Measurements from ENCODE around the gene NTNG1. TPM values are rescaled to one million over a fixed set of nuclear protein-coding genes. Genes with fewer than 3 reads are reported as not detected.

The NTNG1 gene
- total RNA-seq, 1 donor from 2014 or later: 8.1 TPM

- H3K4me3 ChIP-seq (ENCODE audit: insufficient read depth, low read depth, low read length): no peak overlapping the region
- FAIRE-seq (no peak), DNase-seq (ENCODE audit: low read depth) (no peak)
- no peaks in the 10 kb centered on the region for H3K79me2 ChIP-seq (ENCODE audit: insufficient read depth, low read length)
- H3K4me2 ChIP-seq (ENCODE audit: low read length): no peak overlapping the region
- no peak overlapping the region for H2AFZ ChIP-seq (ENCODE audit: low read depth, low read length)
- Mint-ChIP-seq H3K27ac (ENCODE audit: unreplicated experiment) (no peak overlapping the region), H3K4me3 (ENCODE audit: unreplicated experiment) (no peak overlapping the region), H3K4me1 (ENCODE audit: low read depth, unreplicated experiment) (no peaks in the 10 kb centered on the region), H3K27me3 (ENCODE audit: low read depth, unreplicated experiment) (no peaks in the 10 kb centered on the region), H3K36me3 (ENCODE audit: low read depth, unreplicated experiment) (no peaks in the 10 kb centered on the region), H3K9me3 (ENCODE audit: unreplicated experiment) (no peaks in the 10 kb centered on the region)
- no peaks in the 10 kb centered on the region for H3K4me1 ChIP-seq (ENCODE audit: insufficient read depth, low read length)
- H3K27me3 ChIP-seq (ENCODE audit: insufficient read depth, low read length): no peaks in the 10 kb centered on the region
- TF ChIP-seq EZH2 (IDR thresholded peaks at IDR 0.05; ENCODE audit: insufficient read depth, low read length): no peak
- TF ChIP-seq CTCF (IDR thresholded peaks at IDR 0.05; ENCODE audit: insufficient read depth, low read depth, low read length): no peak
- no peak overlapping the region for H3K9ac ChIP-seq (ENCODE audit: low read length)
- H4K20me1 ChIP-seq (ENCODE audit: insufficient read depth, low read length): no peaks in the 10 kb centered on the region
- H3K36me3 ChIP-seq (ENCODE audit: insufficient read depth, low read length): no peaks in the 10 kb centered on the region
- no peaks in the 10 kb centered on the region for H3K9me3 ChIP-seq (ENCODE audit: insufficient read depth, low read depth, low read length)
- H3K27ac ChIP-seq (ENCODE audit: low read depth, low read length): no peak overlapping the region
Measured at GRCh38 chr1:107487506-107487905, 346.7 kb downstream of the NTNG1 start.

DNA sequence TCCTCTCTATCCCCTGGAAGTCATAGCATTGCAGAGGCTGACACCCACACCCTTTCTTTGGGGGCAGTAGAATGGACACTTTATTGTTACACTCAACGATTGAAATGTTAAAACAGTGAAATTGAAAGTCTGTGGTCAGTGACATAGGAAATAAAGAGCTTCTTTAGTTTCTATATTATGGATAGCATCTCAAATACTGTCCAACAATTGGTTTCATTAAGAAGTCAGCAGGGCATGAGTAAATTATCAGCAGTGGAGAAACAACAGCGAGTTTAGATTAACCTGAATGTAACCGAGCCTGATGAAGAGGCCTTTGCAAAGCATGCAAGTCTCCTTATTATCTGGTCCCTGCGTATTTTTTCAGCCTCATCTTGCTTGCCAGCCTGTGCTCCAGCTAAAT lies 350.7 kb downstream of the NTNG1 start:
- H3K4me1 ChIP-seq (ENCODE audit: insufficient read depth, low read length): no peaks in the 10 kb centered on the region
- no peak for FAIRE-seq
- no peaks in the 10 kb centered on the region for H3K36me3 ChIP-seq (ENCODE audit: insufficient read depth, low read length)
- H2AFZ ChIP-seq (ENCODE audit: low read depth, low read length): no peak overlapping the region
- no peak overlapping the region for H3K27ac ChIP-seq (ENCODE audit: low read depth, low read length)
- H3K9me3 ChIP-seq (ENCODE audit: insufficient read depth, low read depth, low read length): no peaks in the 10 kb centered on the region
- no peak overlapping the region for H3K4me3 ChIP-seq (ENCODE audit: insufficient read depth, low read depth, low read length)
- H3K4me2 ChIP-seq (ENCODE audit: low read length): no peak overlapping the region
- Mint-ChIP-seq H3K4me1 (ENCODE audit: low read depth, unreplicated experiment) (no peaks in the 10 kb centered on the region), H3K9me3 (ENCODE audit: unreplicated experiment) (no peaks in the 10 kb centered on the region), H3K27me3 (ENCODE audit: low read depth, unreplicated experiment) (peaks cover 6% of the 10 kb centered on the region), H3K4me3 (ENCODE audit: unreplicated experiment) (no peak overlapping the region), H3K36me3 (ENCODE audit: low read depth, unreplicated experiment) (no peaks in the 10 kb centered on the region), H3K27ac (ENCODE audit: unreplicated experiment) (no peak overlapping the region)
- H3K79me2 ChIP-seq (ENCODE audit: insufficient read depth, low read length): no peaks in the 10 kb centered on the region
- no peaks in the 10 kb centered on the region for H4K20me1 ChIP-seq (ENCODE audit: insufficient read depth, low read length)
- no peak overlapping the region for H3K9ac ChIP-seq (ENCODE audit: low read length)
- no peak for DNase-seq (ENCODE audit: low read depth)
- TF ChIP-seq EZH2 (IDR thresholded peaks at IDR 0.05; ENCODE audit: insufficient read depth, low read length): no peak
- no peak for TF ChIP-seq CTCF (IDR thresholded peaks at IDR 0.05; ENCODE audit: insufficient read depth, low read depth, low read length)
- no peaks in the 10 kb centered on the region for H3K27me3 ChIP-seq (ENCODE audit: insufficient read depth, low read length)

DNA sequence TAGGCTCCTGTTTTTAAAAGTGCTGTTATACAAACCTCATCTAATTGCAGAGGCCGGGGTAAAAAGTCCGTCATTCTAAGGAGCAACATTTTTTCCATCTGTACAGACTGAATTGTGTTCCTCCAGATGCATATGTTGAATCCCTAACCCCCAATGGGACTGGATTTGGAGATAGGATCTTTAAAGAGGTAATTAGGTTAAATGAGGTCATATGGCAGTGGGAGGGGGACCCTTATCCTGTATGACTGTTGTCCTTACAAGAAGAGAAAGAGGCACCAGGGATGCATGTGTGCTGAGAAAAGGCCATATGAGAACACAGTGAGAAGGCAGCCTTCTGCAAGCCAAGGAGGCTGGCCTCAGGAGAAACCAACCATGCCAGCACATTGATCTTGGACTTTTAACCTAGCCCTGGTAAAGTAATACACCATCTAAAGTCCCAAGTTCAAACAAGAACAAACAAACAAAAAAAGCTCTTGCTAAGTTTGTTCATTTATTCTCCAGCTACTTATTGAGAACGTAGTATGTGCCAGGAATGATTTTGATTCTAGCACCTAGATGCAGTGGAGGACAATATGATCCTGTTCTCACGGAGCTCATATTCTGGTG lies 352.4 kb downstream of the NTNG1 start:
- FAIRE-seq: no peak
- H3K4me3 ChIP-seq (ENCODE audit: insufficient read depth, low read depth, low read length): no peak overlapping the region

More for the DNA sequence above, 352.4 kb downstream of the NTNG1 start:
- Histone ChIP-seq H2AFZ (ENCODE audit: low read depth, low read length) (no peak overlapping the region), H3K4me2 (ENCODE audit: low read length) (no peak overlapping the region), H3K27ac (ENCODE audit: low read depth, low read length) (no peak overlapping the region), H3K9me3 (ENCODE audit: insufficient read depth, low read depth, low read length) (no peaks in the 10 kb centered on the region), H3K9ac (ENCODE audit: low read length) (no peak overlapping the region), H3K36me3 (ENCODE audit: insufficient read depth, low read length) (no peaks in the 10 kb centered on the region), H4K20me1 (ENCODE audit: insufficient read depth, low read length) (no peaks in the 10 kb centered on the region), H3K27me3 (ENCODE audit: insufficient read depth, low read length) (no peaks in the 10 kb centered on the region), H3K79me2 (ENCODE audit: insufficient read depth, low read length) (no peaks in the 10 kb centered on the region), H3K4me1 (ENCODE audit: insufficient read depth, low read length) (no peaks in the 10 kb centered on the region)
- Mint-ChIP-seq H3K4me3 (ENCODE audit: unreplicated experiment) (no peak overlapping the region), H3K27ac (ENCODE audit: unreplicated experiment) (no peak overlapping the region), H3K4me1 (ENCODE audit: low read depth, unreplicated experiment) (no peaks in the 10 kb centered on the region), H3K27me3 (ENCODE audit: low read depth, unreplicated experiment) (peaks cover 8% of the 10 kb centered on the region), H3K36me3 (ENCODE audit: low read depth, unreplicated experiment) (no peaks in the 10 kb centered on the region), H3K9me3 (ENCODE audit: unreplicated experiment) (no peaks in the 10 kb centered on the region)
- DNase-seq (ENCODE audit: low read depth): no peak
- TF ChIP-seq EZH2 (IDR thresholded peaks at IDR 0.05; ENCODE audit: insufficient read depth, low read length) (no peak), CTCF (IDR thresholded peaks at IDR 0.05; ENCODE audit: insufficient read depth, low read depth, low read length) (no peak)
